Progenitor cell of endocrine pancreas (in vitro differentiated cells): ENCODE results near the gene FCER1A. TPM values are rescaled to one million over a fixed set of nuclear protein-coding genes. Genes with fewer than 3 reads are reported as not detected.

Experiments
- DNase-seq: peaks from one replicate; pipeline ENCODE4 v3.0.0; 2021; ENCODE audit warnings: low spot score; ENCODE audit not compliant: unreplicated experiment
- H3K27ac Mint-ChIP-seq: 2 replicates; pipeline ENCODE4 v1.8.0; 2021; ENCODE audit warnings: mild to moderate bottlenecking, moderate library complexity, mixed read lengths
- H3K27me3 Mint-ChIP-seq: 2 replicates; pipeline ENCODE4 v1.8.0; 2021; ENCODE audit warnings: mixed read lengths
- H3K36me3 Mint-ChIP-seq: 2 replicates; pipeline ENCODE4 v1.8.0; 2022; ENCODE audit warnings: mixed read lengths; ENCODE audit not compliant: insufficient read depth
- H3K4me1 Mint-ChIP-seq: 2 replicates; pipeline ENCODE4 v1.8.0; 2021; ENCODE audit warnings: low read depth, mixed read lengths
- H3K4me3 Mint-ChIP-seq: 2 replicates; pipeline ENCODE4 v1.8.0; 2021; ENCODE audit warnings: low read depth, mild to moderate bottlenecking, moderate library complexity, mixed read lengths
- H3K9me3 Mint-ChIP-seq: 2 replicates; pipeline ENCODE4 v1.8.0; 2021; ENCODE audit warnings: low read depth, mixed read lengths
- CTCF ChIP-seq: fragments of 200-600 bp; sonication (generic); IDR thresholded peaks from one replicate; pipeline ENCODE4 v1.5.0; 2021; ENCODE audit warnings: antibody characterized with exemption, mild to moderate bottlenecking; ENCODE audit not compliant: unreplicated experiment
- total RNA-seq: library from RNA; stranded (reverse); gene quantifications from 2 replicates; pipeline ENCODE4 v1.2.1, GENCODE V29; 2021

Gene FCER1A
- total RNA-seq, 1 donor from 2014 or later = not detected

DNA sequence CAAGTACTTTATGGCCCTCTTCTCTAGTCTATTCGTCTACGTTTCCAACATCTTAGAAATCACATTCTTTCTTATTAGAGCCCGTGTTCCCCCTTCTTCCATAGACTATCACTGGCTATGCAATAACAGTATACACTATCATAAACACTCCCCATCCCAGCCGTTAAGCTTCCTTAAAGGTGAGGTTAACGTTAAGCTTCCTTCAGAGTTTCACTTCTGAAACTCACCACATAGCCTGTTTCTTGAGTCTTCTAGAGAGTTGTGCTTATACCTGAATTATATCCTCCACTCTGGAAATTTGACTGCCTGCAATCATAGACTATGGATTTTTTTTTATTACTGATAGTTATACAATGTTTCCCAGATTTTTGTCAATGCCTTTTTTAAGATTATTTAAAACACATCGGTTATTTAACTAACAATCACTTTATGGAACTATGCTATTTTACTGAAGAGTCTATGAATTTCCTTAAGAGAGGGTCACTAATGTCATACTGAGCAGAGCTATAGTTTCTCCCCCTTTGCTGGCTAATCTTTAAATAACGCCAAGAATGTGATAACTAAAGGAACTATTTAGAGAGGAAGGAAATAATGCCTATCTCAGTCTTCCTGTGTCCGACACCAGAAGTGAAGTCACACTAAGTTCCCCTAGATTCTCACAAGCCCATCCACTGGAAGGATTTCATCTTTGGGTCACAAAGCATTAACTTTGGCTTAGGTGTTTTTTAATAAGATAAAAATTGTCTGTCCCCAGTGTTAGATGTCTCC is 16.8 kb downstream of the FCER1A start:
- Mint-ChIP-seq H3K4me1 (no peaks in the 10 kb centered on the region), H3K4me3 (no peak overlapping the region), H3K9me3 (peaks cover 21% of the 10 kb centered on the region), H3K36me3 (no peaks in the 10 kb centered on the region), H3K27ac (no peak overlapping the region), H3K27me3 (no peaks in the 10 kb centered on the region)
- DNase-seq = no peak
- TF ChIP-seq CTCF = no peak

- Mint-ChIP-seq H3K4me1 (no peaks in the 10 kb centered on the region), H3K4me3 (no peak overlapping the region), H3K9me3 (peaks cover 32% of the 10 kb centered on the region), H3K36me3 (no peaks in the 10 kb centered on the region), H3K27me3 (no peaks in the 10 kb centered on the region), H3K27ac (no peak overlapping the region)
- no peak for TF ChIP-seq CTCF
- DNase-seq = no peak
Measured at GRCh38 chr1:159334797-159335196, 32.7 kb downstream of the FCER1A start.

DNA sequence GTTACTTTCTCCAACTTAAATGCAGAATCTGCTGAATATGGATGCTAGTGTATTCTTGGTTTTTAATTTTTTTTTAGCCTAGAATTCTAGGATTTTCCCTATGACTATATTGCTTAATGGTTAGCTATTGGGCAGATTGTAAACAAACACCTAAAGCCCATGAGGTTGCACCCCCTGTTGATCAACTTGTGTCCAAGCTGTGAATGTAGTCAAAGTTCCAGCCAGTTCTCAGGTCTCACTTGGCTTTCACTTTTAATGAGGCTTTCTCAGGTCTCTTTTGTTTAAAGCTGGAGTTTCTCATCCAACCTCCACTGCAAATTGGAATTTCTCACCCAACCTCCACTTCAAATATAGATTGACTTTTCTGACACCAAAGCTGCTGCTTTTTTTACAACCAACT is 35.9 kb downstream of the FCER1A start:
- Mint-ChIP-seq H3K9me3 (peaks cover 34% of the 10 kb centered on the region), H3K4me3 (no peak overlapping the region), H3K27ac (no peak overlapping the region), H3K4me1 (no peaks in the 10 kb centered on the region), H3K27me3 (no peaks in the 10 kb centered on the region), H3K36me3 (no peaks in the 10 kb centered on the region)
- TF ChIP-seq CTCF = no peak
- no peak for DNase-seq

DNA sequence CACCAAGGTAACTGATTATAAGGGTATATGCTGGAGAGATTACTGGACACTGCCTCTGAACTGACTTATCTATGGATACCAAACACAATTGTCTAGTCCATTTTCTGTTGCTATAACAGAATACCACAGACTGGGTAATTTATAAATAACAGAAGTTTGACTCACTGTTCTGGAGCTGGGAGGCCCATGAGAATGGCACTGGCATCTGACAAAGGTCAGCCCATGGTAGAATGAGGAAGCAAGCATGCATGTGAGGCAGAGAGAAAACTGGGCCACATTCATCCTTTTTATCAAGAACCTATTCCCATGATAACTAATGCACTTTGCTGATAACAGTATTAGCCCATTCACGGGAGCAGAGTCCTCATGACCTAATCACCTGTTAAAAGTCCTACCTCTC is 37.4 kb downstream of the FCER1A start:
- Mint-ChIP-seq H3K4me1 (no peaks in the 10 kb centered on the region), H3K27ac (no peak overlapping the region), H3K27me3 (no peaks in the 10 kb centered on the region), H3K9me3 (peaks cover 29% of the 10 kb centered on the region), H3K36me3 (no peaks in the 10 kb centered on the region), H3K4me3 (no peak overlapping the region)
- DNase-seq = no peak
- TF ChIP-seq CTCF = no peak

DNA sequence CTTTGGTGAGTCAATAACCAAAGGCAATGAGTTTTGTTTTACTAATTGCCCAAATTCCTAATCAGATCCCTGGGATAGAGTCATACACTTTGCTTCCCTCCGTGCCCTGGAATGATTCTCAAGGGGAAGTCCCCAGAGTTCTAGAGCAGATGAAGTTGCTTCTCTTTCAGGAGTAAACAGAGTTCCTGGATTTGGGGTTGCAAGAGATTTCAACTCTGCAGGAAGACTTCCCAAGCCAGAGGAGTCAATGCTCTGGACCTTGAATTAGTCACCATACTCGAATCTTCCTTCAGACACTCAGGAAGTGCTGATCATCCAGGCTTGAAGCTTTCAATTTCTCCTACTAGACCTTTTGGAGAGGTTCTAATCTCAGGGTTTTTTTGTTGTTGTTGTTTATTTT is 39.6 kb downstream of the FCER1A start:
- TF ChIP-seq CTCF = no peak
- Mint-ChIP-seq H3K36me3 (no peaks in the 10 kb centered on the region), H3K27ac (no peak overlapping the region), H3K9me3 (peaks cover 16% of the 10 kb centered on the region), H3K4me3 (no peak overlapping the region), H3K4me1 (no peaks in the 10 kb centered on the region), H3K27me3 (no peaks in the 10 kb centered on the region)
- no peak for DNase-seq
